Measurements from ENCODE around the gene TSPOAP1. TPM values are rescaled to one million over a fixed set of nuclear protein-coding genes. Genes with fewer than 3 reads are reported as not detected.
A peak's percentile ranks its signal among the peaks of the same experiment; 100 is the strongest.

TSPOAP1 gene
- total and polyA plus RNA-seq, 2 of the 13 experiments (the other 11 are each of a cell fraction or from before 2014, with no cell fraction given), result not detected

DNA sequence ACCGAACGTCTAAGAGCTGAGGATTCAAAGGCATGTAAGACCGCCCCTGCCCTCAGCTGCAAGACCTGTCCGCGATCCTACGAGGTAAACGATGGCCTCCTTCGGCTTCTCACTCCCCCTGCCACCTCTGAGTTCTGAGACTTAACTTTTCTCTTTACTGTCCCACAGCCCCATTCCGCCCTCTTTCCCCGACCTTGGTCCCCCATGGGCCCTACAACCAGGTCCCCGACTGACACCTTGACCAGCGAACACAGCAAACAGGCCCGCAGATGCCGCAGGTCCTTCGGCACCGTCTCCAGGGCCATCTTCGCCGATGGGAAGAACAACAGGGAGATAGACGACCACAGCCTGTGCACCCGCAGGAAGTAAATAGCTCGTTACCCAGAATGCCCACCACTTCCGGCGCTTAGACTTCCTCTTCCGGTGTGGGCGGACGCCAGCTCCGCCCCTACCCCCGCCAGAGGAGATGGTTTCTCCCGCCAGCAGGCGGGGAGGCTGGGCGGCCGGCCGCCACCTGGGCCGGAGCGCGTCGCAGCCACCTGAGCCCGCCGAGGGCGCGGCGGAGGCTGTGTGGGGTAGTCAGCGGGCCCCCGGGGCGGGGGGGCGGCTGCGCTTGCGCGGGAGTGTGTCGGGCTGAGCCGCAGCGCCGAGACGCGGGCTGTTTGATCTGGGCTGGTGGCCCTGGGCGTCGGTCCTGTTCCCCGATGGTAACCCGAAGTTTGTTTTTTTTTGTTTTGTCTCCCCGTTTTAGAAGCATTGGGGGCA lies 23.4 kb upstream of the TSPOAP1 start, which contains the start of gene SUPT4H1 (continued):
- TF ChIP-seq, protein P1, sequence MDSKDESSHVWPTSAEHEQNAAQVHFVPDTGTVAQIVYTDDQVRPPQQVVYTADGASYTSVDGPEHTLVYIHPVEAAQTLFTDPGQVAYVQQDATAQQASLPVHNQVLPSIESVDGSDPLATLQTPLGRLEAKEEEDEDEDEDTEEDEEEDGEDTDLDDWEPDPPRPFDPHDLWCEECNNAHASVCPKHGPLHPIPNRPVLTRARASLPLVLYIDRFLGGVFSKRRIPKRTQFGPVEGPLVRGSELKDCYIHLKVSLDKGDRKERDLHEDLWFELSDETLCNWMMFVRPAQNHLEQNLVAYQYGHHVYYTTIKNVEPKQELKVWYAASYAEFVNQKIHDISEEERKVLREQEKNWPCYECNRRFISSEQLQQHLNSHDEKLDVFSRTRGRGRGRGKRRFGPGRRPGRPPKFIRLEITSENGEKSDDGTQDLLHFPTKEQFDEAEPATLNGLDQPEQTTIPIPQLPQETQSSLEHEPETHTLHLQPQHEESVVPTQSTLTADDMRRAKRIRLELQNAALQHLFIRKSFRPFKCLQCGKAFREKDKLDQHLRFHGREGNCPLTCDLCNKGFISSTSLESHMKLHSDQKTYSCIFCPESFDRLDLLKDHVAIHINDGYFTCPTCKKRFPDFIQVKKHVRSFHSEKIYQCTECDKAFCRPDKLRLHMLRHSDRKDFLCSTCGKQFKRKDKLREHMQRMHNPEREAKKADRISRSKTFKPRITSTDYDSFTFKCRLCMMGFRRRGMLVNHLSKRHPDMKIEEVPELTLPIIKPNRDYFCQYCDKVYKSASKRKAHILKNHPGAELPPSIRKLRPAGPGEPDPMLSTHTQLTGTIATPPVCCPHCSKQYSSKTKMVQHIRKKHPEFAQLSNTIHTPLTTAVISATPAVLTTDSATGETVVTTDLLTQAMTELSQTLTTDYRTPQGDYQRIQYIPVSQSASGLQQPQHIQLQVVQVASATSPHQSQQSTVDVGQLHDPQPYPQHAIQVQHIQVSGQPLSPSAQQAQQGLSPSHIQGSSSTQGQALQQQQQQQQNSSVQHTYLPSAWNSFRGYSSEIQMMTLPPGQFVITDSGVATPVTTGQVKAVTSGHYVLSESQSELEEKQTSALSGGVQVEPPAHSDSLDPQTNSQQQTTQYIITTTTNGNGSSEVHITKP (CRISPR knock-in tag; IDR thresholded peaks at IDR 0.05; ENCODE audit: low read depth), result peak; percentile 99
- TF ChIP-seq MAZ (IDR thresholded peaks at IDR 0.05; ENCODE audit: borderline replicate concordance, low read depth, low read length), result peak; percentile 90
- TF ChIP-seq MAZ (CRISPR knock-in tag; IDR thresholded peaks at IDR 0.05; ENCODE audit: low read depth), result peak; percentile 95
- TF ChIP-seq ZNF10 (CRISPR knock-in tag; IDR thresholded peaks at IDR 0.05; ENCODE audit: borderline replicate concordance, low read depth), result no peak
- peak; percentile 94 for TF ChIP-seq ZBTB40 (IDR thresholded peaks at IDR 0.05)
- TF ChIP-seq ZBTB40 (CRISPR knock-in tag; IDR thresholded peaks at IDR 0.05), result peak; percentile 75; the same call in 1 of the 2 replicates
- no peak for TF ChIP-seq MATR3 (CRISPR knock-in tag; IDR thresholded peaks at IDR 0.05)
- TF ChIP-seq, protein P2, sequence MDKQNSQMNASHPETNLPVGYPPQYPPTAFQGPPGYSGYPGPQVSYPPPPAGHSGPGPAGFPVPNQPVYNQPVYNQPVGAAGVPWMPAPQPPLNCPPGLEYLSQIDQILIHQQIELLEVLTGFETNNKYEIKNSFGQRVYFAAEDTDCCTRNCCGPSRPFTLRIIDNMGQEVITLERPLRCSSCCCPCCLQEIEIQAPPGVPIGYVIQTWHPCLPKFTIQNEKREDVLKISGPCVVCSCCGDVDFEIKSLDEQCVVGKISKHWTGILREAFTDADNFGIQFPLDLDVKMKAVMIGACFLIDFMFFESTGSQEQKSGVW (CRISPR knock-in tag; IDR thresholded peaks at IDR 0.05; ENCODE audit: borderline replicate concordance), result no peak
- no peak; the same call in 1 of the 2 replicates for TF ChIP-seq ZNF512B (CRISPR knock-in tag; IDR thresholded peaks at IDR 0.05; ENCODE audit: borderline replicate concordance)
- TF ChIP-seq KDM6A (CRISPR knock-in tag; IDR thresholded peaks at IDR 0.05; ENCODE audit: low read depth), result no peak; the same call in 1 of the 2 replicates
- TF ChIP-seq ZNF839 (CRISPR knock-in tag; IDR thresholded peaks at IDR 0.05; ENCODE audit: borderline replicate concordance), result 0 out of 2 replicates have a peak, but pooled peaks have one; percentile 31

All from HepG2 (cell line).